KOPT-K1 (cell line): ENCODE results near the gene MAD1L1.
"Not testable (repeated sequence)": the region's sequence is repeated elsewhere in the genome, so short reads cannot be mapped to it uniquely, and the experiment has no call there.

Experiments used
- H3K27ac ChIP-seq: fragments of 200-600 bp; sonication (generic); 2 replicates; pipeline ENCODE4 v1.5.1; 2016; ENCODE audit warnings: antibody characterized with exemption, mild to moderate bottlenecking, low read depth, low read length; ENCODE audit not compliant: poor library complexity, severe bottlenecking
- H3K36me3 ChIP-seq: fragments of 200-600 bp; sonication (generic); 2 replicates; pipeline ENCODE4 v1.5.1; 2017; ENCODE audit warnings: antibody characterized with exemption, mild to moderate bottlenecking, low read length, moderate library complexity; ENCODE audit not compliant: insufficient read depth
- H3K9me3 ChIP-seq: fragments of 200-600 bp; sonication (generic); 2 replicates; pipeline ENCODE4 v1.5.1; 2017; ENCODE audit warnings: antibody characterized with exemption, low read length, mild to moderate bottlenecking; ENCODE audit not compliant: insufficient read depth, poor library complexity, severe bottlenecking

The MAD1L1 gene

GRCh38 chr7:2004841-2005725 is 227.7 kb downstream of the MAD1L1 start:
- H3K27ac ChIP-seq, result no peak overlapping the region
- peaks cover 46% of the 10 kb centered on the region; the same call in 1 of the 2 replicates for H3K36me3 ChIP-seq
- no peaks in the 10 kb centered on the region for H3K9me3 ChIP-seq

- Histone ChIP-seq H3K27ac (no peak overlapping the region), H3K9me3 (no peaks in the 10 kb centered on the region), H3K36me3 (peaks cover 41% of the 10 kb centered on the region; the same call in 1 of the 2 replicates)
Observed at GRCh38 chr7:2003931-2004812, 228.6 kb downstream of the MAD1L1 start.

GRCh38 chr7:2003451-2003930 is 229.3 kb downstream of the MAD1L1 start:
- Histone ChIP-seq H3K27ac (no peak overlapping the region), H3K9me3 (no peaks in the 10 kb centered on the region), H3K36me3 (peaks cover 40% of the 10 kb centered on the region; the same call in 1 of the 2 replicates)

- H3K9me3 ChIP-seq, result no peaks in the 10 kb centered on the region
- H3K36me3 ChIP-seq, result peaks cover 33% of the 10 kb centered on the region; the same call in 1 of the 2 replicates
- no peak overlapping the region for H3K27ac ChIP-seq
Observed at GRCh38 chr7:2002561-2003450, 229.9 kb downstream of the MAD1L1 start.

- Histone ChIP-seq H3K27ac (no peak overlapping the region), H3K36me3 (peaks cover 30% of the 10 kb centered on the region; the same call in 1 of the 2 replicates), H3K9me3 (no peaks in the 10 kb centered on the region)
Observed at GRCh38 chr7:2001601-2002442, 230.9 kb downstream of the MAD1L1 start.

- Histone ChIP-seq H3K27ac (no peak overlapping the region), H3K9me3 (no peaks in the 10 kb centered on the region), H3K36me3 (peaks cover 26% of the 10 kb centered on the region; the same call in 1 of the 2 replicates)
Observed at GRCh38 chr7:2000746-2001321, 231.9 kb downstream of the MAD1L1 start.

- Histone ChIP-seq H3K9me3 (no peaks in the 10 kb centered on the region), H3K27ac (no peak overlapping the region), H3K36me3 (peaks cover 26% of the 10 kb centered on the region; the same call in 1 of the 2 replicates)
Observed at GRCh38 chr7:2000153-2000687, 232.5 kb downstream of the MAD1L1 start.

- Histone ChIP-seq H3K9me3 (no peaks in the 10 kb centered on the region), H3K27ac (no peak overlapping the region), H3K36me3 (peaks cover 21% of the 10 kb centered on the region; the same call in 1 of the 2 replicates)
Observed at GRCh38 chr7:1999278-1999984, 233.3 kb downstream of the MAD1L1 start.

- Histone ChIP-seq H3K27ac (no peak overlapping the region), H3K9me3 (no peaks in the 10 kb centered on the region), H3K36me3 (peaks cover 17% of the 10 kb centered on the region; the same call in 1 of the 2 replicates)
Observed at GRCh38 chr7:1998146-1998545, 234.6 kb downstream of the MAD1L1 start.

GRCh38 chr7:1997537-1998076 is 235.1 kb downstream of the MAD1L1 start:
- Histone ChIP-seq H3K9me3 (no peaks in the 10 kb centered on the region), H3K27ac (no peak overlapping the region), H3K36me3 (peaks cover 17% of the 10 kb centered on the region; the same call in 1 of the 2 replicates)

- H3K9me3 ChIP-seq, result no peaks in the 10 kb centered on the region
Observed at GRCh38 chr7:1996816-1997215, 235.9 kb downstream of the MAD1L1 start.

GRCh38 chr7:1995911-1996420 is 236.8 kb downstream of the MAD1L1 start:
- H3K27ac ChIP-seq, H3K36me3 ChIP-seq, H3K9me3 ChIP-seq: not testable (repeated sequence)

More at GRCh38 chr7:1996816-1997215, 235.9 kb downstream of the MAD1L1 start:
- H3K27ac ChIP-seq, result no peak overlapping the region
- H3K36me3 ChIP-seq, result peaks cover 13% of the 10 kb centered on the region; the same call in 1 of the 2 replicates
